Body of pancreas (tissue), 4 donors: ENCODE data around the gene ERCC8.

Experiments
- POLR2A ChIP-seq, 3 donors: fragments of 450-650 bp; IDR thresholded peaks; one replicate each; pipeline ENCODE4 v1.6.1; 2016; ENCODE audit warnings: antibody characterized with exemption in 3 of 3, mild to moderate bottlenecking in 2 of 3
- TF ChIP-seq, protein P1 (sequence below), 7 experiments: fragments of 450-650 bp in 4 of 7; fragments of 200-600 bp in 3 of 7; sonication (generic) in 3 of 7; IDR thresholded peaks; one replicate each; pipeline ENCODE4 v1.5.1; 2016 to 2019; ENCODE audit warnings: antibody characterized with exemption in 7 of 7

DNA sequence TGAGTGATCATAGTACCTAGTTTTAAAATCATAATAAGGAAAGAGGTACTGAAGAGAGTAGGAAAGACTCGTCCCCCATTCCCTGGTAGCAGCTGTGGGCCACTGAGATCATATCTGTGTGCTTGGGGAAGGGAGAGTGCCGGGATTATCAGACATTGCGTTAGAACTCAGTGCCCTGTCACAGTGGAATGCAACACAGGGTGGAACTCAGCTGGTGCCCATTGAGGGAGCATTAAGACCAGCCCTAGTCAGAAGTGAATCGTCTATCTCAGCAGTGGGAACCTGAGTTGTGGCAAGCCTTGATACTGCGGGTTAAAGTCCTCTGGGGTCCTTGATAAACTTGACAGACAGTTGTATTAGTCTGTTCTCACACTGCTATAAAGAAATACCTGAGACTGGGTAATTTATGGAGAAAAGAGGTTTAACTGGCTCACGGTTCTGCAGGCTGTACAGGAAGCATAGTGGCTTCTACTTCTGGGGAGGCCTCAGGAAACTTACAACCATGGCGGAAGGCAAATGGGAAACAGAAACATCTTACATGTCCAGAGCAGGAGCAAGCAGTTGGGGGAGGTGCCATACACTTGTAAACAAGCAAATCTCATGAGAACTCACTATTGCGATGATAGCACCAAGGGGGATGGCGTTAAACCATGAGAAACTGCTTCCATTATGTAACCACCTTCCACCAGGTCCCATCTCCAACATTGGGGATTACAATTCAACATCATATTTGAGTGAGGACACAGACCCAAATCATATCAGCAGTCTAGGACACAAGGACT lies 33.3 kb upstream of the ERCC8 start:
- TF ChIP-seq POLR2A (IDR thresholded peaks at IDR 0.05), result no peak
- TF ChIP-seq, protein P1, sequence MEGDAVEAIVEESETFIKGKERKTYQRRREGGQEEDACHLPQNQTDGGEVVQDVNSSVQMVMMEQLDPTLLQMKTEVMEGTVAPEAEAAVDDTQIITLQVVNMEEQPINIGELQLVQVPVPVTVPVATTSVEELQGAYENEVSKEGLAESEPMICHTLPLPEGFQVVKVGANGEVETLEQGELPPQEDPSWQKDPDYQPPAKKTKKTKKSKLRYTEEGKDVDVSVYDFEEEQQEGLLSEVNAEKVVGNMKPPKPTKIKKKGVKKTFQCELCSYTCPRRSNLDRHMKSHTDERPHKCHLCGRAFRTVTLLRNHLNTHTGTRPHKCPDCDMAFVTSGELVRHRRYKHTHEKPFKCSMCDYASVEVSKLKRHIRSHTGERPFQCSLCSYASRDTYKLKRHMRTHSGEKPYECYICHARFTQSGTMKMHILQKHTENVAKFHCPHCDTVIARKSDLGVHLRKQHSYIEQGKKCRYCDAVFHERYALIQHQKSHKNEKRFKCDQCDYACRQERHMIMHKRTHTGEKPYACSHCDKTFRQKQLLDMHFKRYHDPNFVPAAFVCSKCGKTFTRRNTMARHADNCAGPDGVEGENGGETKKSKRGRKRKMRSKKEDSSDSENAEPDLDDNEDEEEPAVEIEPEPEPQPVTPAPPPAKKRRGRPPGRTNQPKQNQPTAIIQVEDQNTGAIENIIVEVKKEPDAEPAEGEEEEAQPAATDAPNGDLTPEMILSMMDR (IDR thresholded peaks at IDR 0.05), result no peak
